GM21381 (cell line): ENCODE data around the gene DPH1.
A peak's percentile ranks its signal among the peaks of the same experiment; 100 is the strongest.

Experiments
- ATAC-seq: cut with Tn5 transposase; IDR thresholded peaks from one replicate; pipeline ENCODE4 v1.9.1; 2021; ENCODE audit warnings: mild to moderate bottlenecking, moderate library complexity; ENCODE audit not compliant: unreplicated experiment

DPH1 gene

GRCh38 chr17:2025622-2026309 is 4.2 kb upstream of the DPH1 start:
- no peak for ATAC-seq

GRCh38 chr17:2027528-2028233 is 2.3 kb upstream of the DPH1 start:
- no peak for ATAC-seq

GRCh38 chr17:2028234-2028614 is 1.7 kb upstream of the DPH1 start:
- no peak for ATAC-seq

- no peak for ATAC-seq
Measured at GRCh38 chr17:2028737-2029136, 1.2 kb upstream of the DPH1 start.

GRCh38 chr17:2030779-2031163 is 818 bp downstream of the DPH1 start:
- ATAC-seq = no peak

- no peak for ATAC-seq
Measured at GRCh38 chr17:2033153-2033552, 3.2 kb downstream of the DPH1 start.

GRCh38 chr17:2034157-2034556 is 4.2 kb downstream of the DPH1 start:
- ATAC-seq = no peak

- no peak for ATAC-seq
Measured at GRCh38 chr17:2034806-2035540, 5.0 kb downstream of the DPH1 start.

- no peak for ATAC-seq
Measured at GRCh38 chr17:2035541-2036488, 5.9 kb downstream of the DPH1 start.

GRCh38 chr17:2037155-2037554 is 7.2 kb downstream of the DPH1 start:
- no peak for ATAC-seq

- ATAC-seq = no peak
Measured at GRCh38 chr17:2040219-2040827, 10.4 kb downstream of the DPH1 start.

- no peak for ATAC-seq
Measured at GRCh38 chr17:2040942-2041560, 11.1 kb downstream of the DPH1 start.

- ATAC-seq = peak; percentile 90
Measured at GRCh38 chr17:2041561-2042389, 11.8 kb downstream of the DPH1 start, which contains the start of gene OVCA2. TSS of gene OVCA2 (plus strand) at chr17:2042022. CDS start at chr17:2042048, 26 bp downstream.

GRCh38 chr17:2042390-2042847 is 12.5 kb downstream of the DPH1 start:
- ATAC-seq = no peak

GRCh38 chr17:2042933-2043332 is 13.0 kb downstream of the DPH1 start:
- no peak for ATAC-seq

- no peak for ATAC-seq
Measured at GRCh38 chr17:2043785-2044184, 13.8 kb downstream of the DPH1 start.

- ATAC-seq = no peak
Measured at GRCh38 chr17:2044263-2044894, 14.4 kb downstream of the DPH1 start.

GRCh38 chr17:2047590-2047989 is 17.6 kb downstream of the DPH1 start:
- ATAC-seq = no peak
